CD4-positive, CD25-positive, alpha-beta regulatory T cell (primary cell): Measurements from ENCODE around the gene CHPF. TPM values are rescaled to one million over a fixed set of nuclear protein-coding genes. Genes with fewer than 3 reads are reported as not detected.

Experiments used
- ATAC-seq, 2 donors: fragments of 150-1000 bp; cut with Tn5 transposase; one replicate each; pipeline ENCODE4 v1.10.0; 2021; ENCODE audit warnings: low read depth in 2 of 2, moderate number of reproducible peaks in 2 of 2, moderate library complexity in 1 of 2
- DNase-seq, 3 donors: peaks; one replicate each; pipeline versions ENCODE4 v3.0.0 to v3.0.0-alpha.2; 2012 to 2022; ENCODE audit warnings: mixed read lengths in 1 of 3
- H3K27ac ChIP-seq: one replicate; pipeline ENCODE4 v1.7.0; 2013; ENCODE audit warnings: mild to moderate bottlenecking, low read length; ENCODE audit not compliant: insufficient read depth, poor library complexity, severe bottlenecking
- H3K27me3 ChIP-seq: one replicate; pipeline ENCODE4 v1.7.0; 2013; ENCODE audit warnings: low read length; ENCODE audit not compliant: control insufficient read depth, insufficient read depth
- H3K36me3 ChIP-seq: one replicate; pipeline ENCODE4 v1.7.0; 2013; ENCODE audit warnings: mild to moderate bottlenecking, low read length, moderate library complexity; ENCODE audit not compliant: control insufficient read depth, insufficient read depth
- H3K4me1 ChIP-seq: 2 replicates; pipeline ENCODE4 v1.7.0; 2013; ENCODE audit warnings: mild to moderate bottlenecking, low read length; ENCODE audit not compliant: insufficient read depth, control insufficient read depth, poor library complexity, severe bottlenecking
- H3K4me3 ChIP-seq: one replicate; pipeline ENCODE4 v1.7.0; 2013; ENCODE audit warnings: low read depth, mild to moderate bottlenecking, low read length, moderate library complexity
- H3K9me3 ChIP-seq, 2 experiments: 1 replicate in 1 of 2; 2 replicates in 1 of 2; pipeline ENCODE4 v1.7.0; 2013; ENCODE audit warnings: low read length in 2 of 2, mild to moderate bottlenecking in 1 of 2, moderate library complexity in 1 of 2; ENCODE audit not compliant: control insufficient read depth in 2 of 2
- H3K27ac Mint-ChIP-seq, 3 donors: one replicate each; pipeline ENCODE4 v1.8.0; 2020 to 2022; ENCODE audit warnings: mild to moderate bottlenecking in 3 of 3, mixed read lengths in 3 of 3, moderate library complexity in 2 of 3
- H3K27me3 Mint-ChIP-seq: one replicate; pipeline ENCODE4 v1.8.0; 2022; ENCODE audit warnings: mild to moderate bottlenecking, mixed read lengths
- H3K36me3 Mint-ChIP-seq: one replicate; pipeline ENCODE4 v1.8.0; 2020; ENCODE audit warnings: mixed read lengths
- H3K4me1 Mint-ChIP-seq, 4 donors: one replicate each; pipeline ENCODE4 v1.8.0; 2020 to 2022; ENCODE audit warnings: mixed read lengths in 4 of 4, mild to moderate bottlenecking in 1 of 4
- H3K4me3 Mint-ChIP-seq, 4 donors: one replicate each; pipeline ENCODE4 v1.8.0; 2020 to 2022; ENCODE audit warnings: mild to moderate bottlenecking in 4 of 4, mixed read lengths in 4 of 4, moderate library complexity in 3 of 4
- H3K9me3 Mint-ChIP-seq, 7 donors: one replicate each; pipeline ENCODE4 v1.8.0; 2020 to 2022; ENCODE audit warnings: mixed read lengths in 7 of 7, mild to moderate bottlenecking in 3 of 7, moderate library complexity in 2 of 7
- polyA plus RNA-seq, 4 donors: library from polyadenylated mRNA; unstranded; fragments of 300-500 nt; fragmentation: Illumina TruSeq; gene quantifications; one replicate each; pipeline ENCODE4 v1.2.3, GENCODE V29; 2021
- total RNA-seq: library from RNA; stranded (reverse); gene quantifications from one replicate; pipeline ENCODE4 v1.2.3, GENCODE V29; 2022

The CHPF gene
- total and polyA plus RNA-seq, 5 donors from 2014 or later = 3.0 to 6.6 (median 4.5) TPM

DNA sequence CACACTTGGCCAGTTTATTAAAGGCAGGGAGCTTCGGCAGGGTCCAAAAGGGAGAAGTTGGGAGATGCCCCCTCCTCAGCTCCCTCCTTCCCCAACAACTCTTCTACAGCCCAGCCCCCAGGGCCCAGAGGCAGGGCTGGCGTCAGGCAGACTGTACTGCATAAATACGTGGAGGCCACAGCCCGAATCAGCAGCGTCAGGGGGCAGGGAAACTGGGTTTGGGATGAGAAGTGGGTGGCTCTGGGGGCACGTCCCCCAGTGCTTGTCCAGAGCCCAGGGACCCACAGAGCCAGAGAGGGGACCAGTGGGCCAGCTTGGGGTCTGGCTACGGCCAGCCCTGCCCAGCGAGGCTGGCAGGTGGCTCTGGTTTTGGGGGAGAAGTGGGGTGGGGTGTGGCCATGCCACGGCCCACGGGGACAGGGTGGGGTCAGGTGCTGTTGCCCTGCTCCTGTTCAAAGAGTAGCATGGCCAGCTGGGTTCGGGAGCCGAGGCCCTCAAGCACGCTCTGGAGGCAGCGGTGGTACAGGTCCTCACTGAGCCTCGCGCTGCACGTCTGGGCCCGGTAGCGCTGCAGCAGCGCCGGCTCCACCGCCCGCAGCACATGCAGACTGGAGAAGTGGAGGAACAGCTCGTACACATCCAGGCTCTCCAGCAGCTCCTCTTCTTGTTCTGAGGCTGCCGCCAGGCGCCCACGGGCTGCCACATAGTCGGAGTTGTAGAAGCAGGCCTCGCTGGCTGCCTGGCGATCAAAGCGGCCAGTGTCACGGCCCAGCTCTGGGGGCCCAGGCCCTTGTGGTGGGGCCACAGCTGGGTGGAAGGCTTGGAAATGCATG is 4.4 kb downstream of the CHPF start:
- no peaks in the 10 kb centered on the region for H3K9me3 ChIP-seq
- ATAC-seq = no peak
- Mint-ChIP-seq H3K9me3 (no peaks in the 10 kb centered on the region), H3K27me3 (peaks cover 5% of the 10 kb centered on the region), H3K27ac (no peak overlapping the region), H3K4me3 (peak overlapping the region in 1 of 4 donors; percentile 43), H3K4me1 (peaks cover 0 to 23% (median 14%) of the 10 kb centered on the region in 4 donors), H3K36me3 (no peaks in the 10 kb centered on the region)
- H3K4me1 ChIP-seq = peaks cover 17% of the 10 kb centered on the region
- no peak overlapping the region for H3K27ac ChIP-seq
- H3K36me3 ChIP-seq = no peaks in the 10 kb centered on the region
- DNase-seq = no peak
- H3K4me3 ChIP-seq = no peak overlapping the region
- H3K27me3 ChIP-seq = no peaks in the 10 kb centered on the region

DNA sequence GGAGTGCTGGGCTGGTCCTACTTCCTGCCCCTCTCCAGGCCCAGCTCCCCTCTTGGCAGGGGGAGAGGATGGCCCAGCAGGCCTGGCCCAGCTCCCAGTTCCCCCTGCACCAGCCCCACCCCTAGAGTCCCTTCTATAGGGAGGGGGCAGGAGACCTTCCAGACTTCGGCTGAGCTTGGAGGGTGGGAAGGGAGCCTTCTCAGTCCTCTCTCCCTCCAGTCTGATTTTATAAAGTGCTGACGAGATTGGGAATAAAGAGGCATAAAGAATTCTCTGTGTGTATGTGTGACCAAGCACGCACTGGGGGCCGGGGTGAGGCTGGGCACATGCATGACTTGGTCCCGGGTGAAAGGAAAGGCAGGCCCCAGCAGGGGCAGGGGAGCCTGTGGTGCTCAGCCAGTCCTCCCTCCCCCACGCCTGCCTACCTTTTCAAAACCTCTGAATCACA is 5.1 kb downstream of the CHPF start:
- DNase-seq (no peak), ATAC-seq (no peak)
- Mint-ChIP-seq H3K4me1 (peaks cover 0 to 22% (median 13%) of the 10 kb centered on the region in 4 donors), H3K27ac (no peak overlapping the region), H3K9me3 (no peaks in the 10 kb centered on the region), H3K4me3 (no peak overlapping the region), H3K27me3 (peaks cover 4% of the 10 kb centered on the region), H3K36me3 (no peaks in the 10 kb centered on the region)
- Histone ChIP-seq H3K4me3 (no peak overlapping the region), H3K4me1 (peaks cover 15% of the 10 kb centered on the region), H3K27me3 (no peaks in the 10 kb centered on the region), H3K27ac (no peak overlapping the region), H3K36me3 (no peaks in the 10 kb centered on the region), H3K9me3 (no peaks in the 10 kb centered on the region)

DNA sequence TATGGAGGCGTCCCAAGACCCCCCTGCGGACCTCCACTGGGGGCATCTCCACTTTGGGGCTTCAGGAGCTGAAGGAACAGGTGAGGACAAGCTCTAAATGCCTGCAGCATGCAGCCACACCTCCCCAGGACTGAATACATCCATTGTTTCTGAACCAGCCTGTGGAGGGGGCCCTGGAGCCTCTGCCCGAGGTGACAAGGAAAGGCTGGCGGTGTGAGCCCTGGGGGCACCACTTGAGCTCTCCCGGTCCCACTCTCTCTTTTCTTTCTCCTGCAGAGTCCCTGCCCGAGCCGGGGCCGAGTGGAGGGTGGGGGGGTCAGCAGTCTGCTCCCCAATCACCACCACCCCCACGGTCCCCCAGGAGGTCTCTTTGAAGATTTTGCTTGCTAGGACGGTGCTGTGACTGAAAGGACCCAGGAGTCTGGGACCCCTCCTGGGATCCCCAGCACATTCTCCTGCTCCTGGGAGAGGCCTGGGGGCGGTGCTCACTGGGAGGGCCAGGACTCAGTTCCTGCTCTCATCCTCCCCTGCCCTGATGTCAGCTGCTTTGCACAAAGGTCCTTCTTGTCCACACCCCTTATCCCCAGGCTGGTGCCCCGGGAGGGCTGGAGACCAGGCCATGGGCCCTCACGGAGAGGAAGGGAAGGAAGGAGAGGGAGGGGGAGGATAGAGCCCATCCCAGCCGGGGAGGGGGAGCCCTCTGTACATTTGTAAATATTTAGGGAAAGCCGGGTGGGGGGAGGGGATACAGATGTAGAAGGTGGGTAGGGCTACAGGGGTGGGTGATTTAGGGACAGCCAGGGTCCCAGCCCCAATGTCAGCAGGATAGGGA is 5.7 kb downstream of the CHPF start:
- Histone ChIP-seq H3K9me3 (no peaks in the 10 kb centered on the region), H3K4me3 (no peak overlapping the region), H3K36me3 (no peaks in the 10 kb centered on the region), H3K4me1 (peaks cover 12% of the 10 kb centered on the region), H3K27me3 (peaks cover 2% of the 10 kb centered on the region), H3K27ac (no peak overlapping the region)
- peaks cover 0 to 22% (median 13%) of the 10 kb centered on the region in 4 donors for H3K4me1 Mint-ChIP-seq
- DNase-seq (no peak), ATAC-seq (no peak)
- H3K36me3 Mint-ChIP-seq = no peaks in the 10 kb centered on the region
- H3K4me3 Mint-ChIP-seq = no peak overlapping the region
- peaks cover 0 to 2% (median 0%) of the 10 kb centered on the region in 7 donors for H3K9me3 Mint-ChIP-seq
- peaks cover 4% of the 10 kb centered on the region for H3K27me3 Mint-ChIP-seq
- H3K27ac Mint-ChIP-seq = no peak overlapping the region

DNA sequence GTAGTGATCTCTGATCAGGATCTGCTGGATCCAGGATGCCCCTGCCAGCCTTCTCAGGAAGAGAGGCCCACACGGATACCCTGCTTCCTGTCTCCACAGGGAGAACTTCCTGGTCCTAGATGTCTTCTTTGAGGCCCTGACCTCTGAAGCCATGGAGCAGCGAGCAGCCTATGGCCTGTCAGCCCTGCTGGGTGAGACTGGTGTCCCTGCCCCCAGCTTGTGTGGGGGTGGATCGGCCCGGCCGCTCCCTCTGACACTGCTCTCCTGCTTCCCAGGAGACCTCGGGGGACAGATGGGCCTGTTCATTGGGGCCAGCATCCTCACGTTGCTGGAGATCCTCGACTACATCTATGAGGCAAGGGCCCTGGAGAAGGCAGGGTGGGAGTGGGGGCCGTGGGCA is 6.6 kb downstream of the CHPF start:
- Histone ChIP-seq H3K36me3 (no peaks in the 10 kb centered on the region), H3K27ac (no peak overlapping the region), H3K4me1 (peaks cover 3% of the 10 kb centered on the region), H3K27me3 (peaks cover 2% of the 10 kb centered on the region), H3K9me3 (no peaks in the 10 kb centered on the region), H3K4me3 (no peak overlapping the region)
- Mint-ChIP-seq H3K27ac (no peak overlapping the region), H3K36me3 (no peaks in the 10 kb centered on the region), H3K4me1 (peaks cover 0 to 13% (median 5%) of the 10 kb centered on the region in 4 donors), H3K4me3 (no peak overlapping the region), H3K27me3 (peaks cover 5% of the 10 kb centered on the region), H3K9me3 (peaks cover 0 to 2% (median 0%) of the 10 kb centered on the region in 7 donors)
- ATAC-seq (no peak), DNase-seq (no peak)

DNA sequence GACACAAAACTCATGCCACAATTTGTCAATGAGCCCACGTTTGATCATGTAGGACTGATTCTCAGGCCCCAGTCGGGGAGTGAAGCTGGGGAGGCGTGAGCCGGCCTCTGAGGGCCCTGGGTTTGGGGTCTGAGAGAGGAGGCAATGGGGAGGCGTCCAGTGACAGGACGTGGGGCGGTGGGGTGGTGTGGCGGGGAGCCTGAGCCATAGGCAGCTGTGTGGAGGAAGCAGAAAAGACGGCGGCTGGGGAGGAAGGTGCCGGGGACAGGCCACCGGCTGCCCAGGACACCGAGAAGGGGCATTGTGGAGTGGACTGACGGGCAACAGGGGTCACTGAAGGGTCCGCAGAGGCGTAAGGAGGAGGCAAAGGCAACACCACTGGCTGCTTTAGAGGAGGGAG is 7.2 kb downstream of the CHPF start:
- Histone ChIP-seq H3K27ac (no peak overlapping the region), H3K36me3 (no peaks in the 10 kb centered on the region), H3K27me3 (peaks cover 2% of the 10 kb centered on the region), H3K4me3 (no peak overlapping the region), H3K9me3 (no peaks in the 10 kb centered on the region), H3K4me1 (no peaks in the 10 kb centered on the region)
- no peaks in the 10 kb centered on the region for H3K36me3 Mint-ChIP-seq
- no peak for ATAC-seq
- no peak for DNase-seq
- H3K4me3 Mint-ChIP-seq = no peak overlapping the region
- H3K4me1 Mint-ChIP-seq = peaks cover 0 to 8% (median 3%) of the 10 kb centered on the region in 4 donors
- H3K27me3 Mint-ChIP-seq = peaks cover 10% of the 10 kb centered on the region
- peaks cover 0 to 2% (median 0%) of the 10 kb centered on the region in 7 donors for H3K9me3 Mint-ChIP-seq
- no peak overlapping the region for H3K27ac Mint-ChIP-seq

DNA sequence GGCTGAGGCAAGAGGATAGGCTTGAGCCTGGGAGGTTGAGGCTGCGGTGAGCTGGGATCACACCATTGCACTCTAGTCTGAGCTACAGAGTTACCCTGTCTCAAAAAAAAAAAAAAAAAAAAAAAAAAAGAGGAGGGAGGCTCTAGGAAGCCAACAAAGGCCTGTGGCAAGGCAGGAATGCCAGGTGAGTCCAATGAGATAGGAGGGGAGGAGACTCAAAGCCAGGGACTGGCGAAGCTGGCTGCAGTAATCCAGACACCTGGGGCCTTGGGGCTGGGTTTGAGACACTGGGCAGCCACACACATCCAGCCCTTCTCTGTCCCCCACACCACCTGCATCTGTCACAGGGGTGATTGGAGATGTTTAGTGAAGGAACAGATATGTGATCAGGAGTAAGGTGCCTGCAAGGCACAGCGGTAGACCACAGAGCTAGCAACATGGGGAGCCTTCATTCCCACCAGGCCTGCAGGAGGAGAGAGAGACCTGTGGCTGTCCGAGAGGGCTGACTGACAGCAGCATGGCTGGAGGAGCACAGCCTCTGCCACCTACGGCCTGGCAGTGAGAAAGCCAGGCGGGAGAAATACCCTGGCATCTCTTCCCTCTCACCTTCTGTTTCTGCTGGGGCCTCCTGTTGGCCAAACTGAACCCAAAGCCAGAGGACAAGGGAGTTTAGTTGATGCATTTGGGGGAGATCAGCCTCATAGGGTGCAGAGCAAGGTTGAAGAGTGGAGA is 9.5 kb downstream of the CHPF start:
- ATAC-seq (no peak), DNase-seq (no peak)
- Histone ChIP-seq H3K27ac (no peak overlapping the region), H3K36me3 (no peaks in the 10 kb centered on the region), H3K9me3 (no peaks in the 10 kb centered on the region), H3K4me1 (no peaks in the 10 kb centered on the region), H3K27me3 (peaks cover 7% of the 10 kb centered on the region), H3K4me3 (no peak overlapping the region)
- H3K9me3 Mint-ChIP-seq = peaks cover 0 to 3% (median 0%) of the 10 kb centered on the region in 7 donors
- H3K27me3 Mint-ChIP-seq = peaks cover 24% of the 10 kb centered on the region
- peaks cover 0 to 4% (median 0%) of the 10 kb centered on the region in 4 donors for H3K4me1 Mint-ChIP-seq
- peak overlapping the region in 2 of 3 donors; percentile 24 to 71 for H3K27ac Mint-ChIP-seq
- no peak overlapping the region for H3K4me3 Mint-ChIP-seq
- no peaks in the 10 kb centered on the region for H3K36me3 Mint-ChIP-seq

DNA sequence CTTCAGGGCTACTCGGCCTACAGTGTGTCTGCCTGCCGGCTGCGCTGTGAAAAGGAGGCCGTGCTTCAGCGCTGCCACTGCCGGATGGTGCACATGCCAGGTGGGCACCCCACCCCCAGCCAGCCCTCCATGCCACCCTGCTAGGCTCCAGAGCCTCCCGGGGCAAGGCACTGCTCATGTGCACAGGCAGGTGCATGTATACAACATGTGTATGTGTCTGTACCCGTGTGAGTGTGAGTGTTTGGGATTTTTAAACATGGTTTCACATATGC is 11.3 kb downstream of the CHPF start:
- no peak overlapping the region for H3K27ac Mint-ChIP-seq
- DNase-seq (no peak), ATAC-seq (no peak)
- no peak overlapping the region for H3K27ac ChIP-seq
- no peaks in the 10 kb centered on the region for H3K9me3 ChIP-seq
- H3K4me3 ChIP-seq = no peak overlapping the region
- peaks cover 0 to 4% (median 0%) of the 10 kb centered on the region in 4 donors for H3K4me1 Mint-ChIP-seq
- H3K27me3 ChIP-seq = peaks cover 14% of the 10 kb centered on the region
- H3K4me3 Mint-ChIP-seq = no peak overlapping the region
- peaks cover 0 to 3% (median 0%) of the 10 kb centered on the region in 7 donors for H3K9me3 Mint-ChIP-seq
- H3K4me1 ChIP-seq = no peaks in the 10 kb centered on the region
- no peaks in the 10 kb centered on the region for H3K36me3 ChIP-seq
- no peaks in the 10 kb centered on the region for H3K36me3 Mint-ChIP-seq
- H3K27me3 Mint-ChIP-seq = peaks cover 42% of the 10 kb centered on the region
